GM21423 (cell line): ENCODE results near the gene GPC2.

Source experiments
- ATAC-seq: cut with Tn5 transposase; IDR thresholded peaks from one replicate; pipeline ENCODE4 v1.9.1; 2021; ENCODE audit warnings: mild to moderate bottlenecking, moderate library complexity; ENCODE audit not compliant: unreplicated experiment

GPC2 gene

GRCh38 chr7:100171087-100171681 is 6.0 kb downstream of the GPC2 start:
- ATAC-seq: no peak

GRCh38 chr7:100170101-100170897 is 6.9 kb downstream of the GPC2 start:
- no peak for ATAC-seq

DNA sequence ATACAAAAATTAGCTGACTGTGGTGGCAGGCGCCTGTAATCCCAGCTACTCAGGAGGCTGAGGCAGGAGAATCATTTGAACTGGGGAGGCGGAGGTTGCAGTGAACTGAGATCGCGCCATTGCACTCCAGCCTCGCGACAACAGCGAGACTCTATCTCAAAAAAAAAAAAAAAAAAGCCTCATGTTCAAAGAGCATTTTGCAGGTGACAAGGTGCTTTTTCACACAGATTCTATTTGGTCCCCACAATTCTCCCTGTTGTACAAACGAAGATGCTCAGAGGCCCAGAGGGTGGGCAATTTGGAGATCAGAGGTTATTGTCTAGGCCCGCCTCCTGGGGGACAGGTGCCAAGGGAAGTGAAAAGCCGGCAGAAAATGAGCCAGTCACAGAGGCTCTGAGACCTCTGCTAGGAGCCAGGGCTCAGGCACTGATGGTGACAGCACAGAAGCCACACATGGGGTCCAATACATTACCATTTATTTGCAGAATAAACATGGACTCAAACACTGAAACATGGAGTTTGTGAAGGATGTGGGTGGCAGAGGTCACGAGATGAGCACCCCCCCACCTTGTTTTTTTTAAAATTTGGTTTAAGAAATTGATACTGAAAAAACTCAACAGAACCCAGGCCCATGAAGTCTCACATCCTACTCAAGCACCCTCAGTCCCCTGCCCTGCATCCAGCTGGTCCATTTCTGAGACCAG is 7.9 kb downstream of the GPC2 start:
- no peak for ATAC-seq

DNA sequence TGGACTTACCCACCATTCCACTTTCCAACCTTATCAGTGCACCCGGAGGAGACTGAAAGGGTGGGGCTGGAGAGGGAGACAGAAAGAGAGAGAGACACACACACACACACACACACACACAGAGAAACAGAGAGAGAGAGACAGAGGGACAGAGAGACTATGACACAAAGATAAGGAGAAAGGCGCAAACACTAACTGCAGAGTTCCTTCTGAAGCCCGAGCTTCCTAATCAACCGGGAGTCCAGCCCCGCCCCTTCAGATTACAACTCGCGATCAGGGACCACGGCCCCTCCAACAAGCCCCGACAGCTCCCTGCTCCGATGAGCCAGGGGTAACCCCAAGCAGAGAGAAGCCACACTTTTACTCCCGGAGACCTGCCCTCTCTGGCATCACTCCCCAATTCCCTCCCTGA is 9.3 kb downstream of the GPC2 start:
- no peak for ATAC-seq

DNA sequence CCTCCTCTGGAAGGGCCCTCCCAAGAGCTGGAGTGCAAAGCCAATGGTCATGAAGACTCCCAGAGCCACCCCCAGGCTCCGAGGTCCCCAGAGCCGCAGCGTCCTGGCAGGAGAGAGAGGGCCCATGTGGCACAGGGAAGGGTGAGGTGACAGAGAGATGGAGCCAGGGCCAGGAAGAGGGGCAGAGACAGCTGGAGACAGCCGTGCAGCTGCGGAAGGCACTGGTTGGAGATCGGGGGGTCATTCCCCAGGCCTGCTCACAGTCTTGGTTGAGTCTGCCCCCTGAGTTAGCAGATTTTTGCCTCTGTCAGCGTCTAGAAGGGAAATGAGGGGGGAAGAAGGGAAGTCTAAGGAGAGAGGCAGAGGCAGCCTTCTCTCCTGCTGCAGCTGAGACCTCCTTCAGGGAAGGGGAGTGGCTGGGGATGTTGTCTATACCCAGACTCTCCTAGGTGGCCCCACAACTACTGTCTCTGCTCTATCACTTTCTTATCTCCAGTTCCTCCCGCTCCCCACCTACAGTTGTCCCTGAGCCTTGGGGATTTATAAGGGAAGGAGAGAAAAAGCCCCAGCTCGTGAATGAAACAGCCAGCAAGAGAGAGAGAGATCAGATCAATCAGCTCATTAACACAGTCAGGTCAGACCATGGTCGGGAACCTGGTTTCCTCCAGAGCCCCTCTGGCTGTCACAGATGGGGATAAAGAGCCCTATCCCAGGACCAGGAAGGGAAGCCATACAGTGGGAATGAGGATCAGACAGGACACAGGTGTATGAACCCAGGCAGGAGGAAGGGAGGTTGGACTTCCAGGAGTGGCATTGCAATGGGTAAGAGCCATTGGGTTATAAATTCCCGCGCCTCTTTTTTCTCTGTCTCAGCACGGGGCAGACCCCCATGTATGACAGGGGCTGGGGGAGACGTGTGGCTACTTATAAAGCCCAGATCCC is 9.9 kb downstream of the GPC2 start:
- ATAC-seq: no peak

DNA sequence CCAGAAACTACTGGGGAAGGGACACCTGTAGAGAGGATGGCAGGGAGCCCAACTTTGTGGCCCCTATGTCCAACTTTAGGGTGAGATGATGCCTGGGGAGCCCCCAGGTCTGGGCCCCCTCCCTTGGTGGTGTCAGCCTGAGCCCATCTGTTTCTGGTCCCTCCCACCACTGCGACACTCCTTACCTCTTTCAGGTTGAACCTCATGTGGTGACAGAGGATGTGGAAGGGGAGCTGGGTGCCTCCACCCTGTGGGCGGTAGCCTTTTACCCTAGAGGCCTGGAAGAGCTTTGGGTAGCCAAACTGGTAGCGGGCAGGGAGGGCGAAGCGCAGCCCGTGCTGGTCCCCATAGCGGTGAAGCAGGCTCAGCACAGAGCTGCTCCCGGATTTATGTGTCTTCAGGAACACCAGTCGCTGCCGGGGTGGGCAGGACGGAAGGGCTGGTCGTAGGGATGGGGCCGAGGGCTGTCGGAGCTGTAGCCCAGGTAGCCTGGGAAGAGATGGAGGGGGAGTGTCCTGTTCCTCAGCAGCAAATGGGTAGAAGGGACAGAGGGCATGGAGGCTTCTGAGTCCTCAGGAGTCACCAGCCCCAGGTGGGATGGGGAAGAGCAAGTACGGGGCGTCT is 10.8 kb downstream of the GPC2 start:
- ATAC-seq: no peak

DNA sequence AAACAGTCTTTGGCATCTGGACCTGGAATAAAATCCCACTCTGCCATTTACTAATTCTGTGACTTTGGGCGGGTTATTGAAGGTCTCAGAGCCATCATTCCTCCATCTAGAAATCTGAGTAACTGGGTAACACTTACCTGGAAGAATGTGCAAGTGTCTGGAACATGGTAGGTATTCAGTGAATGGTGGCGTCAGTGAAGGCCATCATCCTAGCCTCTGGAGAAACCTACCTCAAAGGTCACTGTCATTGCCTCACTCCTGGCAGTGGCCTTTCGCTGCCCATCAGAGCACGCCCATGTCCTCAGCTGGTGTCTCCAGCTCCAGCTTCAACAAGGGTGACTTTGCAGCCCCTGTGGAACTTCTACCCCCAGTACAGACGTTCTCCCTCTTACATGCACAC is 13.3 kb downstream of the GPC2 start:
- ATAC-seq: no peak

DNA sequence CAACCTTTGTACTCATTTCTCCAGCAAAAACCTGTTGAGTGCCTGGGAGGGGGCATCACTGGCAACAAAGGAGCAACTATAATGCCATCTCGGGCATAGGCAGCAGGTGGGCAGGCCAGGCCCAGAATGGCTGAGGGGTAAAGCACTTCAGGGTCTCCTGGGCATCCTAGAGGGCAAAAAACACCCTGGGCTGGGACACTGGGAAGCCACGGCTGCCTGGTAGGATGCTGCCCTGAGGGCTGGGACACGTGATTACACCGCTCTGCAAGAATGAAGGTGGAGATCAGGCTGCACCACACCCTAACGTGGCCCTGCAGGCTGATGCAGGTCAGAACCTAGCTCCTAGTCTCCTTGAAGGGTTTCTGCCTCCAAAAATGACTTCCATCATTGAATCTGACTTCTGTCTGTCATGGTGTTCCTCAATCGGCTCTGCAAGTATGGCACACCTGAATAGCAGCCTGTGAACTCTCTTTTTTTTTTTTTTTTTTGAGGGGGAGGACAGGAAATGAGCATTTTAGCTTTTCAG is 14.1 kb downstream of the GPC2 start:
- ATAC-seq: no peak

GRCh38 chr7:100160067-100160466 is 17.1 kb downstream of the GPC2 start:
- ATAC-seq: no peak

DNA sequence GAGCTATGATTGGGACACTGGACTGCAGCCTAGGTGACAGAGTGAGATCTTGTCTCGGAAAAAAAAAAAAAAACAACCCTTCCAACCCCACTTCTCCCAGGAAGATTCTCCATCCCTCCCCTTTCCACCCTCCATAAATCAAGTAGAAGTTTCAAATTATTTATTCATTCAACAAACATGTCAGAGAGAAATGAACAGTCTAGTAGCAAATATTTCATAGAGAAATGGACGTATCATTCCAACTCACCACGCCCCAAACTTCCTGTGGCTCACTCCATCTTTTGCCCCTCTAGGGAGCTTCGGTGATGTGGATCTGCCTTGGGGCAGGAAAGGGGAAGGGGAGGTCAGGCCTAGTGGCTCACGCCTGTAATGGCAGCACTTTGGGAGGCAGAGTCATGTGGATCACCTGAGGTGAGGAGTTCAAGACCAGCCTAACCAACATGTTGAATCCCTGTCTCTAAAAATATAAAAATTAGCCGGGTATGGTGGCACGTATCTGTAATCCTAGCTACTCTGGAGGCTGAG is 18.0 kb downstream of the GPC2 start:
- no peak for ATAC-seq

- no peak for ATAC-seq
Measured at GRCh38 chr7:100158229-100159098, 18.7 kb downstream of the GPC2 start, which contains the start of gene TRAPPC14. Gene TRAPPC14 (minus strand): TSS chr7:100158723. CDS start chr7:100158499, 224 bp downstream.

GRCh38 chr7:100157334-100158228 is 19.6 kb downstream of the GPC2 start:
- ATAC-seq: no peak

DNA sequence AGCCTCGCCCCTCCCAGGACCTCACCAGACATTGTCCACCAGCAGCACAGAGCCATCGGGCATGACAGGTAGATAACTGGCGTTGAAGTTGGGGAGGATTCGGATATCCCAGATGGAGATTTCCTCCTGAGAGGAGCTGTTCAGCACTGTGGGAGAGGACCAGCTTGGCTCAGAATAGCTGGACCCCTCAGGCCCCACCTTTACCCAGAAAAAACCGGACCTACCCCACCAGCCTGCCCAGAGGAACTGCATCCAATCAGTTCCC is 20.2 kb downstream of the GPC2 start:
- ATAC-seq: no peak

GRCh38 chr7:100156331-100157068 is 20.7 kb downstream of the GPC2 start:
- ATAC-seq: no peak

- ATAC-seq: no peak
Measured at GRCh38 chr7:100155553-100156317, 21.4 kb downstream of the GPC2 start.

DNA sequence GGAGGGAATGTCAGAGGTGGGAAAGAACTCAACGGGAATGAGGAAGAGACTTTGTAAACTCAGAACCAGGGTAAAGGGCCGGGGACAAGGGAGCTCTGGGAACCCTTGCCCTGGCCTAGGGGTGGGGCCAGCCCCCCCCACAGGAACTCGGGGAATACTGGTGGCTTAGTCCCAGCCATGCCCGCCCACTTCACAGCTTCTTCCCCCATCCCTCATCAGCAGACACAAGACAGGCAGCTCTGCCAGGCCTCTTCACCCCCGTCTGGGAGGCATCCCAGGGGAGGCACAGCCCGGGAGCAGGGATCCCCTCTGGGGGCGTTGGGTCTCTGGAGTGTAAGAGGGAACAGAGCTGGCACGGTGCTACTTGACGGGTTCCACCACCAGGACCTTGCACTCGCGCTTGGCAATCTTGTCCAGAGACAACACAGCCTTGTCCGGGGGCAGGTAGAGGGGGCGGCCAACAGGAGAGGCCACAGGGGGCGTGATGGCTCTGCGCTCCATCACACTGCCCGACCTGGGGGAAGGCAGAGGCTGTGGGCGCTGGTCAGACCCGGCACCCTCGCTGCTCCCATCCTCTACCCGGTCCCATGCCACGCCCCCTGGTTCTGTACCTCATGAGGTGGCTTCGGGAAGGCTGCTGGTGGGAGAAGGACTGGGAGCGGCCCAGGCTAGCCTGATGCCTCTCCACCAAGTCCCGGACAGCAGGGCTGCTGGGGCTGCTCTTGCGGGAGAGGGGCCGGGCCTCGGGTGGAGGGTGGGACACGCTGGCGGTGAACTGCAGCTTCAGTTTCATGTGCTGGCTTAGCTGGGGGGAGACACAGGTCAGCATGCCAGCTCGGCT is 22.3 kb downstream of the GPC2 start:
- no peak for ATAC-seq
